K562 (cell line): ENCODE results near the gene PSMB8. TPM values are rescaled to one million over a fixed set of nuclear protein-coding genes. Genes with fewer than 3 reads are reported as not detected.

ENCODE experiments used
- ATAC-seq: fragments of 200-7000 bp; cut with Tn5 transposase; 3 replicates; pipeline ENCODE4 v1.9.1; 2020; ENCODE audit warnings: moderate library complexity
- BruUV-seq: library from RNA; stranded (reverse); fragments of 400-500 nt; replicated peaks from 2 replicates; lab custom pipeline; 2021; lab: Mats Ljungman, UMichigan
- CTCF ChIA-PET: fragments of 300-600 bp; formaldehyde crosslinking; extraction: SDS; loops from one replicate; lab custom pipeline; 2021; ENCODE audit warnings: low intra/inter-chr PET ratio; lab: Yijun Ruan, JAX
- POLR2A ChIA-PET: fragments of 300-600, 350-650 bp; sonication (Branson Sonifier 250); formaldehyde crosslinking; extraction: SDS; loops from one replicate; lab custom pipeline; 2021; ENCODE audit warnings: antibody characterized with exemption, inconsistent platforms; lab: Yijun Ruan, JAX
- DNase-seq, 4 experiments: peaks; one replicate each; pipeline versions ENCODE4 v3.0.0 to v3.0.0-alpha.2; 2011 to 2018; ENCODE audit warnings: low spot score in 3 of 4, mixed read lengths in 3 of 4; ENCODE audit errors: extremely low read depth in 1 of 4
- FAIRE-seq: peaks from 2 replicates; lab custom pipeline; 2011; peaks lifted over from hg19 to GRCh38; lab: Jason Lieb, UNC
- H2AFZ ChIP-seq: 2 replicates; pipeline ENCODE4 v1.6.0; 2011; ENCODE audit warnings: low read depth, low read length, control low read depth, inconsistent platforms
- H3K27ac ChIP-seq: fragments of 200-600 bp; 3 replicates; pipeline ENCODE4 v1.8.0; 2011; ENCODE audit warnings: low read depth, mild to moderate bottlenecking, control low read depth, inconsistent platforms, low read length, moderate library complexity, mixed read lengths; ENCODE audit errors: extremely low read depth
- H3K27me3 ChIP-seq, 2 experiments: fragments of 300-600 bp in 1 of 2; 2 replicates in 1 of 2; 3 replicates in 1 of 2; pipeline versions ENCODE4 v1.6.0 to v1.8.0; 2011; ENCODE audit warnings: inconsistent platforms in 2 of 2, low read length in 2 of 2, mild to moderate bottlenecking in 1 of 2, mixed read lengths in 1 of 2, moderate library complexity in 1 of 2; ENCODE audit not compliant: control insufficient read depth in 2 of 2, insufficient read depth in 2 of 2
- H3K36me3 ChIP-seq: fragments of 300-600 bp; 3 replicates; pipeline ENCODE4 v1.8.0; 2011; ENCODE audit warnings: mild to moderate bottlenecking, low read length, inconsistent platforms; ENCODE audit not compliant: control insufficient read depth, insufficient read depth
- H3K4me1 ChIP-seq, 2 experiments: fragments of 200-600 bp in 1 of 2; replicated peaks in 1 of 2; 2 replicates in 1 of 2; 3 replicates in 1 of 2; pipeline versions ENCODE4 v1.5.1 to v1.8.0; 2011; ENCODE audit warnings: inconsistent platforms in 2 of 2, low read length in 2 of 2, mild to moderate bottlenecking in 1 of 2, mixed read lengths in 1 of 2, moderate library complexity in 1 of 2; ENCODE audit not compliant: control insufficient read depth in 2 of 2, insufficient read depth in 2 of 2
- H3K4me2 ChIP-seq: 2 replicates; pipeline ENCODE4 v1.6.1; 2011; ENCODE audit warnings: low read length, control low read depth, inconsistent platforms, mixed read lengths; ENCODE audit not compliant: insufficient read depth
- H3K4me3 ChIP-seq: fragments of 200-600 bp; sonication (generic), shearing (Covaris generic); 2 replicates; pipeline ENCODE4 v1.5.1; 2016; ENCODE audit warnings: control low read depth, inconsistent platforms
- H3K79me2 ChIP-seq: fragments of 200-600 bp; 3 replicates; pipeline ENCODE4 v1.8.0; 2011; ENCODE audit warnings: low read length, inconsistent platforms; ENCODE audit not compliant: control insufficient read depth, insufficient read depth
- H3K9ac ChIP-seq, 2 experiments: 2 replicates each; pipeline versions ENCODE4 v1.6.0 to v1.6.1; 2011; ENCODE audit warnings: low read depth in 2 of 2, low read length in 2 of 2, control low read depth in 1 of 2, inconsistent platforms in 1 of 2, mild to moderate bottlenecking in 1 of 2, mixed read lengths in 1 of 2; ENCODE audit not compliant: insufficient read depth in 1 of 2
- H3K9me1 ChIP-seq: one replicate; pipeline ENCODE4 v1.6.0; 2011; ENCODE audit warnings: inconsistent platforms, mild to moderate bottlenecking, low read length, moderate library complexity; ENCODE audit not compliant: control insufficient read depth, insufficient read depth
- H3K9me3 ChIP-seq: replicated peaks from 2 replicates; pipeline ENCODE4 v1.5.1; 2011; ENCODE audit warnings: low read depth, low read length, inconsistent platforms; ENCODE audit not compliant: control insufficient read depth, insufficient read depth
- H4K20me1 ChIP-seq: replicated peaks from 2 replicates; pipeline ENCODE4 v1.6.1; 2011; ENCODE audit warnings: low read length, inconsistent platforms, mixed read lengths; ENCODE audit not compliant: control insufficient read depth, insufficient read depth
- ARID3A ChIP-seq: IDR thresholded peaks from 2 replicates; pipeline ENCODE4 v1.6.1; 2012; ENCODE audit warnings: low read depth, low read length, improper control_type of control experiment, borderline replicate concordance
- ATF3 ChIP-seq, 2 experiments: fragments of 450-650 bp in 1 of 2; sonication (generic) in 1 of 2; formaldehyde crosslinking in 1 of 2; IDR thresholded peaks in 1 of 2; conservative IDR thresholded peaks in 1 of 2; 2 replicates each; pipeline versions ENCODE4 v1.6.1 to v1.8.1; 2016 to 2023; ENCODE audit warnings: mild to moderate bottlenecking in 2 of 2, moderate library complexity in 2 of 2, inconsistent platforms in 1 of 2, missing genetic modification reagents in 1 of 2
- CEBPG ChIP-seq, 3 experiments: fragments of 200-800 bp in 1 of 3; sonication (Bioruptor generic) in 1 of 3; sonication (generic) in 1 of 3; formaldehyde crosslinking in 1 of 3; IDR thresholded peaks in 2 of 3; conservative IDR thresholded peaks in 1 of 3; 2 replicates each; pipeline versions ENCODE4 v1.6.1 to v1.8.0; 2016 to 2022; ENCODE audit warnings: missing compliant biosample characterization in 2 of 3, missing genetic modification characterization in 2 of 3, mild to moderate bottlenecking in 1 of 3, missing genetic modification reagents in 1 of 3
- ESRRA ChIP-seq: fragments of 450-650 bp; IDR thresholded peaks from 2 replicates; pipeline ENCODE4 v1.6.1; 2014; ENCODE audit warnings: low read depth, mild to moderate bottlenecking, moderate library complexity, borderline replicate concordance
- MEF2D ChIP-seq: conservative IDR thresholded peaks from 2 replicates; pipeline ENCODE4 v1.6.1; 2016; ENCODE audit warnings: low read depth, missing genetic modification characterization, missing compliant biosample characterization
- MEIS2 ChIP-seq: fragments of 450-650 bp; IDR thresholded peaks from 2 replicates; pipeline ENCODE4 v1.6.1; 2014; ENCODE audit warnings: mild to moderate bottlenecking; ENCODE audit not compliant: partially characterized antibody
- NBN ChIP-seq: fragments of 450-650 bp; IDR thresholded peaks from 2 replicates; pipeline ENCODE4 v1.6.1; 2016; ENCODE audit warnings: low read depth, mild to moderate bottlenecking
- NCOA1 ChIP-seq: fragments of 450-650 bp; IDR thresholded peaks from 2 replicates; pipeline ENCODE4 v1.6.1; 2016; ENCODE audit warnings: low read depth
- PREB ChIP-seq: sonication (generic); formaldehyde crosslinking; IDR thresholded peaks from 2 replicates; pipeline ENCODE4 v1.8.1; 2023; ENCODE audit warnings: mild to moderate bottlenecking, missing genetic modification reagents
- RAD21 ChIP-seq, 2 experiments: fragments of 250-450 bp in 1 of 2; fragments of 450-650 bp in 1 of 2; sonication (Bioruptor Pico) in 1 of 2; formaldehyde crosslinking in 1 of 2; IDR thresholded peaks in 1 of 2; conservative IDR thresholded peaks in 1 of 2; 2 replicates each; pipeline versions ENCODE4 v1.4.0 to v1.8.0; 2020 to 2022; ENCODE audit warnings: mild to moderate bottlenecking in 2 of 2, moderate library complexity in 1 of 2
- RBBP5 ChIP-seq: fragments of 200-600 bp; sonication (generic); IDR thresholded peaks from 2 replicates; pipeline ENCODE4 v1.6.1; 2012; ENCODE audit warnings: borderline replicate concordance, mild to moderate bottlenecking, low read length, control low read depth, inconsistent platforms; ENCODE audit not compliant: insufficient read depth, poor library complexity, severe bottlenecking
- ZNF518B ChIP-seq: fragments of 250-450 bp; sonication (Bioruptor Pico); IDR thresholded peaks from 2 replicates; pipeline ENCODE4 v1.5.0; 2021; ENCODE audit warnings: mild to moderate bottlenecking, moderate library complexity
- WGBS: fragments of 100-300 bp; shearing (Covaris generic); methylation state at CpG from one replicate; pipeline ENCODE4 v1.1.6; 2016; ENCODE audit warnings: low coverage, mixed read lengths; ENCODE audit not compliant: insufficient coverage; ENCODE audit errors: missing lambda C conversion rate; 5-methylcytosine and 5-hydroxymethylcytosine counted together
- in situ Hi-C: fragments of 300-500 bp; cut with MboI; formaldehyde crosslinking; loops from 4 replicates; pipeline ENCODE4 v1.15.0; 2018; ENCODE audit warnings: inconsistent platforms, mixed read lengths
- intact Hi-C: fragments of 100-400 bp; cut with micrococcal nuclease; formaldehyde crosslinking; loops from 2 replicates; pipeline ENCODE4 v1.14.2; 2022
- polyA plus RNA-seq, 8 experiments: library from polyadenylated mRNA; depleted of rRNA in 4 of 8; stranded (reverse) in 5 of 8; unstranded in 3 of 8; fragments of >200 nt; fragmentation: Nextera tagmentation in 2 of 8; fragmentation: Illumina TruSeq in 1 of 8; extraction: Ambion mirVana in 2 of 8; extraction: Trizol in 1 of 8; gene quantifications; 2 replicates each; pipeline versions ENCODE4 v1.2.1 to v1.2.3, GENCODE V29; 2011 to 2014; ENCODE audit warnings: inconsistent platforms in 1 of 8, missing spikeins in 1 of 8
- total RNA-seq, 7 experiments: library from RNA; depleted of rRNA in 6 of 7; stranded (reverse); fragments of >200 nt in 6 of 7; fragmentation: Illumina TruSeq in 2 of 7; extraction: Trizol in 2 of 7; gene quantifications; 2 replicates each; pipeline versions ENCODE4 v1.2.1 to v1.2.3, GENCODE V29; 2011 to 2021; ENCODE audit warnings: low replicate concordance in 1 of 7

PSMB8 gene
- total and polyA plus RNA-seq, 9 of the 15 experiments (the other 6 are each of a cell fraction or from before 2014, with no cell fraction given), result 0.71 to 4.0 (median 2.4) TPM

GRCh38 chr6:32862725-32863124 lies 18.9 kb upstream of the PSMB8 start:
- H3K9me1 ChIP-seq, result no peaks in the 10 kb centered on the region
- H3K4me2 ChIP-seq, result no peak overlapping the region
- H3K4me3 ChIP-seq, result no peak overlapping the region
- H2AFZ ChIP-seq, result no peak overlapping the region
- no peak overlapping the region for H3K9ac ChIP-seq
- intact Hi-C loops, result no loop called here
- no peaks in the 10 kb centered on the region for H3K79me2 ChIP-seq
- ChIA-PET CTCF (interaction anchor here (0.6 to 0.7 kb wide), 2 partner anchors 9 to 101 kb away, joined by 3 read pairs; partner anchors contain the start of genes PSMB9 and TAP1), POLR2A (interaction anchor here (0.8 kb wide), 1 partner anchor 414 kb away, joined by 3 read pairs; no protein-coding TSS in a partner anchor)
- FAIRE-seq (no peak), ATAC-seq (no peak), DNase-seq (no peak)
- no peaks in the 10 kb centered on the region for H3K36me3 ChIP-seq
- peaks cover 3 to 8% of the 10 kb centered on the region in 2 experiments; a peak in 3 of 5 replicates for H3K4me1 ChIP-seq
- no TSS peak for BruUV-seq
- H3K27ac ChIP-seq, result no peak overlapping the region
- 0 out of 2 replicates have a peak, but pooled peaks cover under 1% of the 10 kb centered on the region for H4K20me1 ChIP-seq
- H3K9me3 ChIP-seq, result no peaks in the 10 kb centered on the region
- H3K27me3 ChIP-seq, result peaks cover 22 to 28% of the 10 kb centered on the region in 2 experiments; a peak in 4 of 5 replicates
- in situ Hi-C loops, result no loop called here
- WGBS, result 10% methylated on average over 3 of the region's 3 CpGs
- TF ChIP-seq ARID3A, result no peak
- TF ChIP-seq CEBPG (CRISPR knock-in tag; IDR thresholded peaks at IDR 0.05), result peak; percentile 27; the same call in 1 of the 2 replicates
- TF ChIP-seq CEBPG (tag; conservative IDR thresholded peaks at IDR 0.05 in 1 of 2, IDR thresholded peaks at IDR 0.05 in 1 of 2), result peak; percentile 33 to 43; a peak in 2 of 4 replicates
- TF ChIP-seq ATF3 (IDR thresholded peaks at IDR 0.05), result peak; percentile 58
- no peak for TF ChIP-seq ATF3 (CRISPR knock-in tag; conservative IDR thresholded peaks at IDR 0.05)
- TF ChIP-seq RBBP5, result no peak
- no peak for TF ChIP-seq NBN
- TF ChIP-seq ESRRA, result no peak
- no peak for TF ChIP-seq PREB (CRISPR knock-in tag)
- no peak for TF ChIP-seq MEF2D (tag)
- TF ChIP-seq NCOA1, result no peak
- no peak for TF ChIP-seq RAD21 (CRISPR knock-in tag; conservative IDR thresholded peaks at IDR 0.05 in 1 of 2, IDR thresholded peaks at IDR 0.05 in 1 of 2)
- TF ChIP-seq ZNF518B (CRISPR knock-in tag), result no peak
- TF ChIP-seq MEIS2, result no peak
